Loucy (cell line): ENCODE results near the gene IDUA.

ENCODE experiments used
- EZH2phosphoT487 ChIP-seq: fragments of 200-600 bp; IDR thresholded peaks from 2 replicates; pipeline ENCODE4 v1.6.1; 2018; ENCODE audit warnings: antibody characterized with exemption, mild to moderate bottlenecking, moderate library complexity, borderline replicate concordance
- TF ChIP-seq, protein P1 (sequence below): fragments of 200-600 bp; sonication (generic); conservative IDR thresholded peaks from 2 replicates; pipeline ENCODE4 v1.5.1; 2014; ENCODE audit warnings: mild to moderate bottlenecking, antibody characterized with exemption, low read length

DNA sequence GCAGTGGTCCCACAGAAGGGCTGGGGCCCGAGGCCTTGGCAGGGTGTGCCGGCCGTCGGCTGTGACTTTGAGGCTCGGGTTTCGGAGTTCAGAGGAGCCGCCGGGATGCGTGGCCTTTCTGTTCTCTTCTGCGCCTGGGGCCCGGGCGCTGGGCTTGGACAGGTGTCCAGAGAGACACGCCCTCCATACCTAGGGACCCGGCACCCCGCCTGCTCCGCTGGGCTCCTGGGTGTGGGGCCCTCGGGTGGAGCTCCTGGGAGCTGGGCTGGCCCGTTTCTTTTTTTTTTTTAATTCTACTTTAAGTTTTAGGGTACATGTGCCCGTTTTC, 35.9 kb downstream of the IDUA start:
- TF ChIP-seq, protein P1, sequence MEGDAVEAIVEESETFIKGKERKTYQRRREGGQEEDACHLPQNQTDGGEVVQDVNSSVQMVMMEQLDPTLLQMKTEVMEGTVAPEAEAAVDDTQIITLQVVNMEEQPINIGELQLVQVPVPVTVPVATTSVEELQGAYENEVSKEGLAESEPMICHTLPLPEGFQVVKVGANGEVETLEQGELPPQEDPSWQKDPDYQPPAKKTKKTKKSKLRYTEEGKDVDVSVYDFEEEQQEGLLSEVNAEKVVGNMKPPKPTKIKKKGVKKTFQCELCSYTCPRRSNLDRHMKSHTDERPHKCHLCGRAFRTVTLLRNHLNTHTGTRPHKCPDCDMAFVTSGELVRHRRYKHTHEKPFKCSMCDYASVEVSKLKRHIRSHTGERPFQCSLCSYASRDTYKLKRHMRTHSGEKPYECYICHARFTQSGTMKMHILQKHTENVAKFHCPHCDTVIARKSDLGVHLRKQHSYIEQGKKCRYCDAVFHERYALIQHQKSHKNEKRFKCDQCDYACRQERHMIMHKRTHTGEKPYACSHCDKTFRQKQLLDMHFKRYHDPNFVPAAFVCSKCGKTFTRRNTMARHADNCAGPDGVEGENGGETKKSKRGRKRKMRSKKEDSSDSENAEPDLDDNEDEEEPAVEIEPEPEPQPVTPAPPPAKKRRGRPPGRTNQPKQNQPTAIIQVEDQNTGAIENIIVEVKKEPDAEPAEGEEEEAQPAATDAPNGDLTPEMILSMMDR = no peak
- no peak for TF ChIP-seq EZH2phosphoT487
